Esophagus (tissue), 2 donors: Measurements from ENCODE around the gene HOXB7. TPM values are rescaled to one million over a fixed set of nuclear protein-coding genes. Genes with fewer than 3 reads are reported as not detected.
A peak's percentile ranks its signal among the peaks of the same experiment; 100 is the strongest.

Experiments used
- H3K27ac ChIP-seq, 2 donors: one replicate each; pipeline ENCODE4 v1.5.1; 2013; ENCODE audit warnings: low read depth in 2 of 2, mild to moderate bottlenecking in 2 of 2, inconsistent platforms in 1 of 2, low read length in 1 of 2, moderate library complexity in 1 of 2
- H3K27me3 ChIP-seq, 2 donors: one replicate each; pipeline ENCODE4 v1.6.1; 2013; ENCODE audit warnings: low read length in 2 of 2, control low read depth in 1 of 2, mild to moderate bottlenecking in 1 of 2; ENCODE audit not compliant: insufficient read depth in 2 of 2, control insufficient read depth in 1 of 2
- H3K36me3 ChIP-seq, 2 donors: one replicate each; pipeline ENCODE4 v1.6.1; 2013; ENCODE audit warnings: low read length in 1 of 2; ENCODE audit not compliant: control insufficient read depth in 2 of 2, insufficient read depth in 2 of 2
- H3K4me1 ChIP-seq, 2 donors: one replicate each; pipeline ENCODE4 v1.6.1; 2013; ENCODE audit warnings: low read length in 1 of 2; ENCODE audit not compliant: control insufficient read depth in 2 of 2, insufficient read depth in 2 of 2
- H3K4me3 ChIP-seq, 2 donors: one replicate each; pipeline ENCODE4 v1.5.1; 2013; ENCODE audit warnings: low read length in 2 of 2, mild to moderate bottlenecking in 2 of 2, low read depth in 1 of 2, moderate library complexity in 1 of 2
- H3K9me3 ChIP-seq, 2 donors: one replicate each; pipeline ENCODE4 v1.6.1; 2013; ENCODE audit warnings: mild to moderate bottlenecking in 2 of 2, low read depth in 1 of 2, low read length in 1 of 2, moderate library complexity in 1 of 2; ENCODE audit not compliant: control insufficient read depth in 2 of 2, insufficient read depth in 1 of 2
- WGBS, 2 donors: extraction: QIAGEN DNeasy Blood & Tissue Kit; methylation state at CpG; one replicate each; pipeline ENCODE4 v1.1.7; 2013; 5-methylcytosine and 5-hydroxymethylcytosine counted together
- polyA plus RNA-seq, 2 donors: library from polyadenylated mRNA; stranded (reverse); fragments of 200-250 nt; gene quantifications; one replicate each; pipeline ENCODE4 v1.2.3, GENCODE V29; 2013
- donor health status: healthy with polysubstance abuse.
- donor health status: Bipolar disorder and iron deficiency.

HOXB7 gene
- polyA plus RNA-seq, 2 donors: 0.27 to 0.39 TPM

DNA sequence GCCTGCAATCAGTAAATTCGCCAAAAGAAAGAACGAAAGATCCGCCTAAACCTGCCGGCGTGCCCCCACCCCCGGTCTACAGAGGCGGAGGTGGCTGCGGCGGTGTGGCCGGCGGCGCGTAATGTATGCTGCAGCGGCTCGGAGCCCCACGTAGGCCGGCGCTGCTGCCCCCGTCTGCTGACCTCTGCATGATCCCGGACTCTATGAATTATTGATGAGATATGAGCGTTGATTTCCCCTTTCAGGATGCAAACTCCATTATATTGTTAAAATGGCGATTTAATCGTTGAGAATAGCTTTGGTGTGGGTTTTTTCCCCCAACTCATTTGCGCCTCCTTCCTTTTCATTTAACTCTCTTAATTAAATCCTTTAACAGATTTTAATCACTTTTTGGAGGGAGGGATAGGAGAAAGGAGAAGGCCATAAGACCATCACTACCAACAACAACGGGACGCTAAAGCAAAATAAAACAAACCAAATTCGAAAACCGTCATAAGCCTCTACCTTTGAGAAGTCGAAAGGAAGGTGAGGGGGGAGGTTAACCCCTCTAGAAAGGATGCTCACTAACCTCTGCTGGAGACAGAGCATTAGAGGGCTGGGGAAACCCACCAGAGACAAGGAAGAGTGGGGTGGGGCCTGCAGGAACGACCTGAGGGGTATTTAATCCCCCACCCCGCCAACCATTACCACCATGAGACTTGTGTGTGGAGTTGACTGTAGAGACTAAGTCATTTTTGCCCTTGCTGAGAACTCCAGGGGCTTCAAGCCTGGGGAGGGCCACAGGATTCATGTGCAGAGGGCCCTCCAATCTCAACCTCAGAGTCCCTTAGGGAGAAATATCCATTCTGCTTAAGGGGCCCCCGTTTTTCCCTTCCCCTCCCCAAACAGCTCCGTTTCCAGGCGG lies 24.2 kb downstream of the HOXB7 start:
- Histone ChIP-seq H3K4me3 (peak overlapping the region in 1 of 2 donors; percentile 69), H3K27me3 (no peaks in the 10 kb centered on the region), H3K9me3 (no peaks in the 10 kb centered on the region), H3K36me3 (no peaks in the 10 kb centered on the region), H3K4me1 (no peaks in the 10 kb centered on the region), H3K27ac (peak overlapping the region; percentile 36 to 66)
- 39 to 49% methylated on average over 34 of the region's 34 CpGs for WGBS, 2 donors

- Histone ChIP-seq H3K36me3 (no peaks in the 10 kb centered on the region), H3K4me3 (no peak overlapping the region), H3K9me3 (no peaks in the 10 kb centered on the region), H3K27ac (no peak overlapping the region), H3K4me1 (no peaks in the 10 kb centered on the region), H3K27me3 (no peaks in the 10 kb centered on the region)
- WGBS, 2 donors: 39 to 42% methylated on average over 2 of the region's 2 CpGs
Observed at GRCh38 chr17:48584223-48584741, 26.5 kb downstream of the HOXB7 start.

- no peaks in the 10 kb centered on the region for H3K36me3 ChIP-seq
- H3K4me3 ChIP-seq: no peak overlapping the region
- no peaks in the 10 kb centered on the region for H3K9me3 ChIP-seq
- WGBS, 2 donors: 64 to 66% methylated on average over 3 of the region's 3 CpGs
- no peaks in the 10 kb centered on the region for H3K4me1 ChIP-seq
- H3K27ac ChIP-seq: peak overlapping the region in 1 of 2 donors; percentile 1
- H3K27me3 ChIP-seq: no peaks in the 10 kb centered on the region
Observed at GRCh38 chr17:48583708-48584222, 27.1 kb downstream of the HOXB7 start.

GRCh38 chr17:48582750-48583069 lies 28.1 kb downstream of the HOXB7 start:
- 28 to 38% methylated on average over 7 of the region's 7 CpGs for WGBS, 2 donors
- Histone ChIP-seq H3K9me3 (no peaks in the 10 kb centered on the region), H3K36me3 (no peaks in the 10 kb centered on the region), H3K4me3 (no peak overlapping the region), H3K4me1 (no peaks in the 10 kb centered on the region), H3K27me3 (no peaks in the 10 kb centered on the region), H3K27ac (peak overlapping the region; percentile 75 to 92)

- Histone ChIP-seq H3K9me3 (no peaks in the 10 kb centered on the region), H3K27me3 (no peaks in the 10 kb centered on the region), H3K4me1 (no peaks in the 10 kb centered on the region), H3K4me3 (peak overlapping the region in 1 of 2 donors; percentile 32), H3K36me3 (no peaks in the 10 kb centered on the region), H3K27ac (peak overlapping the region; percentile 84 to 92)
- WGBS, 2 donors: 39 to 53% methylated on average over 26 of the region's 26 CpGs
Observed at GRCh38 chr17:48579760-48580554, 30.9 kb downstream of the HOXB7 start.

DNA sequence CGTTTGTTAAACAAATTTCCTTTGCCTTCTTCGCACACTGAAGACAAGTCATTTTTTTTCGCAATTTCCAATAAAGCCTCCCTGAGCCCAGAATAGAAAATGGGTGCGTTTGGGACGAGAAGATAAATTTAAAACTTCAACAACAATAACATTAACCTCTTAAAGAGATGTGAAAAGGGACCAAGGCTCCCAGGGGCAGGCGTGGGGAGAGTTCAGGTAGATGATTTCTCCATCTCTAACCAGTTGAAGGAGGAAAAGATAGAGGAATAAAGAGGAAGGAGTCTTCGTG lies 31.4 kb downstream of the HOXB7 start:
- Histone ChIP-seq H3K9me3 (no peaks in the 10 kb centered on the region), H3K4me1 (no peaks in the 10 kb centered on the region), H3K27ac (peak overlapping the region; percentile 92 to 94), H3K27me3 (no peaks in the 10 kb centered on the region), H3K36me3 (no peaks in the 10 kb centered on the region), H3K4me3 (peak overlapping the region in 1 of 2 donors; percentile 57)
- 34 to 48% methylated on average over 7 of the region's 7 CpGs for WGBS, 2 donors

DNA sequence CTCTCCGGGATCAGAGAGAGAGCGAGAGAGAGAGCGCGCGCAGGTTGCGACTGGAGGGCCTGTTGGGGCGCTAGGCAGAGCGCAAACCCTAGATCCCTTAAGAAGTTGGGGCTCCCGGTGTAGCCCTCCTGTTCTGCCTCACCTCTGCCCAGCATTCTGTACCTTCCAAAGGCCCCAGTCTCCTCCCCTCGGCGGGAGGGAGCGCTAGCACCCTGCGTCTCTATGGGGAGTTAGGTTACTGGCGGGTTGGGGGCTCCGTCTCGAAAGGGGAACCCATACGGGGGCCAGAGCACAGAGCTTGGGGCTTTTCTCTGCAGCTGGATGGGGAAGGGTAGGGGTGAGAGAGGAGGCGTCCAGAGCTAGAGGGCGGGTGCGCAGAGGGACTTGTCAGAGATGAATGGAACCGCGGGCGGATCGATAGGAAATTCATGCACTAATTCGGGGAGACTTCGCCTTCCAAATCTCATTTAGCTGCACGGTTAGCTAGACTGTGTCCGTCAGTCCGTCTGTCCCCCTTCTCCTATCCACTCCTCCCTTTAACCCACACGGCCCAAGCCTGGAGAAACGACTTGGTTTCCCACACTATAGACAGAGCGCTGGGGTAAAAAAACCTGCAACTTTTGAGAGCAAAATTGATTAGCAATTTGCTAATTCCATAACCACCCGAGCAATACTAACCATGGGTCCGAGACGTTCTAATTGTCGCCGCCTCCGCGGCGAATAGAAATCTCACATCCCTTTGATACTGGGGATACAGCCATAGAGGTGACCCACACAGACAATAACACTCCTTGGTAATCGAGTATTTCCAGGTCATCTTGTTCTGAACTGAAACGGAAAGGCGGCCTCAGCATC lies 32.0 kb downstream of the HOXB7 start:
- WGBS, 2 donors: 17 to 18% methylated on average over 43 of the region's 43 CpGs
- H3K27me3 ChIP-seq: no peaks in the 10 kb centered on the region
- no peaks in the 10 kb centered on the region for H3K36me3 ChIP-seq
- no peaks in the 10 kb centered on the region for H3K9me3 ChIP-seq
- no peaks in the 10 kb centered on the region for H3K4me1 ChIP-seq
- H3K4me3 ChIP-seq: peak overlapping the region; percentile 57 to 62
- peak overlapping the region; percentile 92 to 94 for H3K27ac ChIP-seq

- peak within 1 kb of the TSS; percentile 57 to 62 for H3K4me3 ChIP-seq
- 2% methylated on average over 44 to 58 of the region's 58 CpGs for WGBS, 2 donors
- no peaks in the 10 kb centered on the region for H3K36me3 ChIP-seq
- H3K4me1 ChIP-seq: peaks cover 0 to 3% of the 10 kb centered on the region in 2 donors
- H3K9me3 ChIP-seq: no peaks in the 10 kb centered on the region
- H3K27me3 ChIP-seq: no peaks in the 10 kb centered on the region
- H3K27ac ChIP-seq: peak within 1 kb of the TSS; percentile 92 to 94
Observed at GRCh38 chr17:48577946-48578615, 32.7 kb downstream of the HOXB7 start, which contains the start of gene HOXB4. TSS of gene HOXB4 (minus strand) at chr17:48578350. CDS start at chr17:48578319, 31 bp downstream.
